GM12891 (cell line): Measurements from ENCODE around the gene SCAF1.

Source experiments
- PAX5 ChIP-seq: IDR thresholded peaks from 2 replicates; pipeline ENCODE4 v1.6.1; 2011; ENCODE audit warnings: low read length, moderate library complexity, mild to moderate bottlenecking; ENCODE audit not compliant: insufficient read depth, severe bottlenecking
- POLR2A ChIP-seq: IDR thresholded peaks from 2 replicates; pipeline ENCODE4 v1.6.1; 2011; ENCODE audit warnings: low read depth, low read length, control low read depth
- POLR2AphosphoS5 ChIP-seq: IDR thresholded peaks from 2 replicates; pipeline ENCODE4 v1.6.1; 2011; ENCODE audit warnings: low read depth, low read length, control low read depth
- POU2F2 ChIP-seq: IDR thresholded peaks from 2 replicates; pipeline ENCODE4 v1.6.1; 2011; ENCODE audit warnings: low read depth, mild to moderate bottlenecking, control low read depth, low read length, moderate library complexity
- SPI1 ChIP-seq: IDR thresholded peaks from 2 replicates; pipeline ENCODE4 v1.6.1; 2011; ENCODE audit warnings: low read depth, low read length, control low read depth
- TAF1 ChIP-seq: IDR thresholded peaks from 2 replicates; pipeline ENCODE4 v1.6.1; 2011; ENCODE audit warnings: low read depth, low read length, control low read depth

GRCh38 chr19:49676784-49677230 lies 34.8 kb downstream of the SCAF1 start:
- TF ChIP-seq POLR2A: no peak
- TF ChIP-seq POLR2AphosphoS5: no peak
- no peak for TF ChIP-seq TAF1
- no peak for TF ChIP-seq SPI1
- no peak for TF ChIP-seq POU2F2
- no peak for TF ChIP-seq PAX5
